Retinal pigment epithelial cell (primary cell): ENCODE data around the gene YJEFN3.

Source experiments
- DNase-seq: peaks from one replicate; pipeline ENCODE4 v3.0.0-alpha.2; 2010; ENCODE audit warnings: low read depth
- H3K4me3 ChIP-seq: 2 replicates; pipeline ENCODE4 v1.5.1; 2011; ENCODE audit warnings: mild to moderate bottlenecking, low read length, control low read depth, moderate library complexity
- CTCF ChIP-seq: conservative IDR thresholded peaks from 2 replicates; pipeline ENCODE4 v1.5.1; 2011; ENCODE audit warnings: low read depth, low read length, control low read depth, inconsistent platforms

The YJEFN3 gene

GRCh38 chr19:19537075-19538048 lies 8.7 kb downstream of the YJEFN3 start:
- H3K4me3 ChIP-seq = no peak overlapping the region
- no peak for DNase-seq
- no peak for TF ChIP-seq CTCF

- H3K4me3 ChIP-seq = no peak within 1 kb of the TSS
- no peak for TF ChIP-seq CTCF
- no peak for DNase-seq
Measured at GRCh38 chr19:19538061-19538784, 9.5 kb downstream of the YJEFN3 start, which contains the start of gene CILP2. Gene CILP2 (plus strand): TSS chr19:19538265. CDS start chr19:19538350, 85 bp downstream.

GRCh38 chr19:19538785-19539166 lies 10.1 kb downstream of the YJEFN3 start:
- no peak for DNase-seq
- TF ChIP-seq CTCF = no peak
- no peak overlapping the region for H3K4me3 ChIP-seq

GRCh38 chr19:19539698-19540063 lies 11.0 kb downstream of the YJEFN3 start:
- no peak overlapping the region for H3K4me3 ChIP-seq
- DNase-seq = no peak
- no peak for TF ChIP-seq CTCF

- DNase-seq = no peak
- no peak for TF ChIP-seq CTCF
- H3K4me3 ChIP-seq = peak overlapping the region; percentile 23
Measured at GRCh38 chr19:19540064-19540714, 11.5 kb downstream of the YJEFN3 start.

- no peak for DNase-seq
- peak overlapping the region; percentile 23 for H3K4me3 ChIP-seq
- no peak for TF ChIP-seq CTCF
Measured at GRCh38 chr19:19540715-19541515, 12.2 kb downstream of the YJEFN3 start.
